Stomach smooth muscle (tissue), 2 donors: ENCODE data around the gene SHROOM3.

Source experiments
- H3K27ac ChIP-seq: one replicate; pipeline ENCODE4 v1.7.0; 2013; ENCODE audit warnings: mild to moderate bottlenecking, low read length, inconsistent platforms
- H3K27me3 ChIP-seq, 2 donors: one replicate each; pipeline ENCODE4 v1.7.0; 2013; ENCODE audit warnings: low read length in 2 of 2; ENCODE audit not compliant: insufficient read depth in 2 of 2, control insufficient read depth in 1 of 2
- H3K36me3 ChIP-seq, 2 donors: one replicate each; pipeline ENCODE4 v1.7.0; 2013; ENCODE audit warnings: low read length in 2 of 2; ENCODE audit not compliant: control insufficient read depth in 2 of 2, insufficient read depth in 2 of 2
- H3K4me1 ChIP-seq: one replicate; pipeline ENCODE4 v1.7.0; 2013; ENCODE audit warnings: low read length; ENCODE audit not compliant: control insufficient read depth, insufficient read depth
- H3K4me3 ChIP-seq, 2 donors: one replicate each; pipeline ENCODE4 v1.7.0; 2013; ENCODE audit warnings: low read length in 2 of 2
- H3K9ac ChIP-seq, 2 donors: one replicate each; pipeline ENCODE4 v1.7.0; 2013; ENCODE audit warnings: low read length in 2 of 2, mild to moderate bottlenecking in 1 of 2
- H3K9me3 ChIP-seq, 2 donors: one replicate each; pipeline ENCODE4 v1.7.0; 2013; ENCODE audit warnings: low read length in 2 of 2; ENCODE audit not compliant: control insufficient read depth in 2 of 2
- donor health status: healthy.
- donor health status: Pancreatic carcinoma.

Gene SHROOM3

GRCh38 chr4:76463568-76463967 is 28.5 kb downstream of the SHROOM3 start:
- H3K36me3 ChIP-seq, result no peaks in the 10 kb centered on the region
- no peak overlapping the region for H3K27ac ChIP-seq
- peaks cover 0 to 2% of the 10 kb centered on the region in 2 donors for H3K27me3 ChIP-seq
- H3K9ac ChIP-seq, result no peak overlapping the region
- H3K9me3 ChIP-seq, result peaks cover 0 to 3% of the 10 kb centered on the region in 2 donors
- no peak overlapping the region for H3K4me3 ChIP-seq
- H3K4me1 ChIP-seq, result no peaks in the 10 kb centered on the region

GRCh38 chr4:76470064-76470463 is 35.0 kb downstream of the SHROOM3 start:
- Histone ChIP-seq H3K9ac (no peak overlapping the region), H3K27me3 (no peaks in the 10 kb centered on the region), H3K4me1 (no peaks in the 10 kb centered on the region), H3K36me3 (no peaks in the 10 kb centered on the region), H3K27ac (no peak overlapping the region), H3K9me3 (no peaks in the 10 kb centered on the region), H3K4me3 (no peak overlapping the region)

GRCh38 chr4:76470532-76470931 is 35.5 kb downstream of the SHROOM3 start:
- Histone ChIP-seq H3K4me1 (no peaks in the 10 kb centered on the region), H3K9me3 (no peaks in the 10 kb centered on the region), H3K9ac (no peak overlapping the region), H3K27me3 (no peaks in the 10 kb centered on the region), H3K4me3 (no peak overlapping the region), H3K27ac (no peak overlapping the region), H3K36me3 (no peaks in the 10 kb centered on the region)

DNA sequence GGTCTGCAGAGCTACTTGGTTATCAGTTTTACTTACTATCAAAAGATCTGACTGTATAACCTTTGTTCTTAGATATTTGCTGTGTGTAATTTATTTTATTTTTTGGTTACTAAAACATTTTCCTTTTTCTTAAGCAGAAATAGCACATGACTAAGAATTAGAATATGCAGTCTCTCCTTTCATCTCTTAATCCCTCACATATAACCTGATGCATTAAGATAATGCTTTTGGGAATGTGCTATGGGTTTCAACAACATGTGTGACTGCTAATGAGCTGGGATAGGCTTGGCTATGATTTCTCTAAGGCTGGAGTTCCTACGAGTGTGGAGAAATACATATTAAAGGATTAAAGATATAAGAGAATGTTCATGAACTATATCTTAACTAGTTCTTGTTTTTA is 41.5 kb downstream of the SHROOM3 start:
- H3K27me3 ChIP-seq, result no peaks in the 10 kb centered on the region
- no peaks in the 10 kb centered on the region for H3K36me3 ChIP-seq
- H3K9me3 ChIP-seq, result no peaks in the 10 kb centered on the region
- no peaks in the 10 kb centered on the region for H3K4me1 ChIP-seq
- H3K4me3 ChIP-seq, result no peak overlapping the region
- no peak overlapping the region for H3K9ac ChIP-seq
- no peak overlapping the region for H3K27ac ChIP-seq

DNA sequence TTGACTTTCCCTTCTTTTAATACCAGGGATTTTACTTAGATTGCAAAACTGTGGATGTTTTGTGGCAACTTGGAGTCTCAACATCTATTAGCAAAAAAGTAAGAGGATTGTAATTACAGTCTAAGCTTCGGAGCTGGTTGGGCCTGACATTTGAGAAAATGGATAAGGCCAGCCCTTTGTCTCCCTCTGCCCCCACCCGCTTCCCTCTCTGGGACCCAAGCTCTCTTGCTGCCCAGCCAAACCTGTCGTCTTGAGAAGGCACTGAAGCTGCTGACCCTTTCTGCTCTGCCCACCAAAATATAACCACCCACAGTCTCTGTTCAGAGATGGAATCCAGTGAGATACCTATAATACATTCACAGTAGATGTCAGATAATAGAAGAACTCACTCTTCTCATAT is 49.6 kb downstream of the SHROOM3 start:
- Histone ChIP-seq H3K36me3 (no peaks in the 10 kb centered on the region), H3K9ac (no peak overlapping the region), H3K27ac (no peak overlapping the region), H3K4me1 (no peaks in the 10 kb centered on the region), H3K4me3 (no peak overlapping the region), H3K27me3 (no peaks in the 10 kb centered on the region), H3K9me3 (no peaks in the 10 kb centered on the region)

GRCh38 chr4:76485450-76485849 is 50.4 kb downstream of the SHROOM3 start:
- no peaks in the 10 kb centered on the region for H3K9me3 ChIP-seq
- H3K27ac ChIP-seq, result no peak overlapping the region
- no peaks in the 10 kb centered on the region for H3K4me1 ChIP-seq
- H3K4me3 ChIP-seq, result no peak overlapping the region
- no peaks in the 10 kb centered on the region for H3K36me3 ChIP-seq
- no peak overlapping the region for H3K9ac ChIP-seq
- H3K27me3 ChIP-seq, result no peaks in the 10 kb centered on the region

DNA sequence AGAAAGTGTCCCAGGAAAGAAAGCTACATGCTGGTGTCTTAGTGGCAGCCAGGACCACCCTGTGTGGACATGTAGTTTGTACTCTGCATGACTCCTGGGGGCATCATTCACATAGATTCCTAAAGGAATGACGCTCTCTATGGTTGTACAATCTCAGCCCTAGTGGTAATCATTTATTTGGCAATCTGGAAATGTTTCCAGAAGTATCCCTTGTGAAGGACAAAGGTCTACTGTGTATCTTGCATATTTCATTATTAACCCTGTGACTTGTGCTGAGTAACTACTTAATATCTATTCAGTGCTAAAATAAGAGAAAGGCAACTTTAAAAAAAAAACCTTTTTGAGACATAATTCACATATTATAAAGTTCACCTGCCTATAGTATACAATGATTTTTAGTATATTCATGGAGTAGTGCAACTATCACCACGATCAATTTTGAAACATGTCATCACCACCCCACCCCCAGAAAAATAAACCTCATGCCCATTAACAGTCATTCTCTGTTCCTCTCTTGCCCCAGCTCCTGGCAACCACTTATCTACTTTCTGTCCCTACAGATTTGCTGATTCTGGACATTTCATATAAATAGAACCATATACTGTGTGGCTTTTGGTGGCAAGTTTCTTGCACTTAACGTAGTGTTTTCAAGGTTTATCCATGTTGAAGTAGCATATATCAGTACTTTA is 51.7 kb downstream of the SHROOM3 start:
- no peaks in the 10 kb centered on the region for H3K36me3 ChIP-seq
- no peaks in the 10 kb centered on the region for H3K9me3 ChIP-seq
- no peaks in the 10 kb centered on the region for H3K4me1 ChIP-seq
- H3K9ac ChIP-seq, result no peak overlapping the region
- no peaks in the 10 kb centered on the region for H3K27me3 ChIP-seq
- H3K27ac ChIP-seq, result no peak overlapping the region
- no peak overlapping the region for H3K4me3 ChIP-seq

DNA sequence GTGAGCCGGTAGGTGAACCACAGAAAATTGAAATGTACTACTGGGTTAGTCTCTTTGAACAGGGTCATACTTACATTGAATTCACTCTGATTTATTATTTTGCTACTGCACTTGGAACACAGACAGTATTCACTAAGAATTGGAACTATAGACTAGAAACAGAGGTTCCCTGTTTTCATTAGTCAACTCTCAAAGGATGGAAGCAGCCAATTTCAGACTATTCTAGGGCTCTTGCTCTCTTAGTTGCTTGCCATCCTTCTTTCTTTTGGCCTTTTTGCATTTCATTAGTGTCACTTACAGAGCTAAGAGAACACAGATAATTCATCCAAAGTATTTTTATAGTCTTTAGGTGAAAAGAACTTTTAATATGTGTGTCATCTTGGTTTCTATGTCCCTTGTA is 52.6 kb downstream of the SHROOM3 start:
- H3K27me3 ChIP-seq, result no peaks in the 10 kb centered on the region
- H3K4me3 ChIP-seq, result no peak overlapping the region
- H3K9me3 ChIP-seq, result no peaks in the 10 kb centered on the region
- H3K27ac ChIP-seq, result no peak overlapping the region
- no peak overlapping the region for H3K9ac ChIP-seq
- no peaks in the 10 kb centered on the region for H3K36me3 ChIP-seq
- no peaks in the 10 kb centered on the region for H3K4me1 ChIP-seq

- Histone ChIP-seq H3K4me1 (no peaks in the 10 kb centered on the region), H3K27ac (no peak overlapping the region), H3K36me3 (no peaks in the 10 kb centered on the region), H3K4me3 (no peak overlapping the region), H3K9me3 (no peaks in the 10 kb centered on the region), H3K27me3 (no peaks in the 10 kb centered on the region), H3K9ac (no peak overlapping the region)
These were observed 53.4 kb downstream of the SHROOM3 start for GRCh38 chr4:76488455-76488854.

DNA sequence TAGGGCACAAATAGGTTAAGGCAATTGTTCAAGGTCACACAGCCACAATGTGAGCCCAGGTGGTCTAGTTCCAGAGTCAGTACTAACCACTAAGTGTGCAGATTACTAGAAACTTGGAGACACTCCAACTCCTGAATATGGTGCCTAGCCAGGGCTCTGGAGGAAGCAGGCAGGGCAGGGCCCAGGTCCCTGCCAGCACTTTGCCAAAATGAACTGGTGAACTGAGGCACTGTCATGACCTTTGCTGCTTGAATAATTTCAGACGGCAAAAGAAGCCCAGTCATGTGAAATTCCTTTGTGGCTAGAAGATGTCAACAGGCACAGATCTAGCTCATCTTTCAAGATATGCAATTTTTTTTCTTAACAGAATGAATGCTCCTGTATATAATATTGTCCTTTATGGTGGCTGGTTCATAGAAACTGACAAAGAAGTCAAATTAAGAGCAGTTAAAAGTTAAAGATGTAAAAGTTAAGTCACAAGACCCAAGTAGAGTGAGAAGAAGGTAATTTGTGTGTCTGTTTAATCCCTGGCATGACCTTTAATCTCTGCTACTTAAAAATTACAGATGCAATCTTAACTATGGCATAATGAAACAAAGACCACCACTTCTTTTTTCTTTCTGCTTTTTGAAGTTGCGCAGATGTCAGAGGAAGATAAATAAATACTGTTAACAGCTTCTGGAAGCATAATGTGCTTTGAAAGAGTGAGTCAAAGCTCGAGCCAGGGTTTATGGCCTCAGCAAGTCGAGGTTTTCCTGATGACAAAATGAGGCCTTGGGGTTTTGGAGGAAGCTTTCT is 54.1 kb downstream of the SHROOM3 start:
- H3K36me3 ChIP-seq, result no peaks in the 10 kb centered on the region
- no peak overlapping the region for H3K27ac ChIP-seq
- H3K9me3 ChIP-seq, result no peaks in the 10 kb centered on the region
- H3K4me1 ChIP-seq, result no peaks in the 10 kb centered on the region
- no peak overlapping the region for H3K9ac ChIP-seq
- no peak overlapping the region for H3K4me3 ChIP-seq
- no peaks in the 10 kb centered on the region for H3K27me3 ChIP-seq

DNA sequence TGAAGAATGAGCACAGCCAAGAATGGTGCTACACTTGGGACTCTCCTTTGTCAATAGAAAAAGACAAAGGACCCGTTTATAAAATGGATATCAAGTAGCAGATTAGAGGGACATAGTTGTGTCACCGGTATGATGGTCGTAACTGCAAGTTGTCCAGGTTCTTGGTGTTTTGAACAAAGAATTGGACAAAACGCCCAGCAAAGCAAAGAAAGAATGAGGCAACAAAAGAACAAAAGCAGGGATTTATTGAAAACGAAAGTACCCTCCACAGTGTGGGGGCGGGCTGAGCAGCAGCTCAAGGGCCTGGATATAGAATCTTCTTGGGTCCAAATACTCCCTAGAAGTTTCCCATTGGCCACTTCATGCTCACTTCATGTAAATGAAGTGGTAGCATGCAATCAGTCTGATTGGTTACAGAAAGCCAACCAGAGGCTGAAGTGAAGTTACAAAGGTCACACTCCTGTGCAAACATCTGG is 54.7 kb downstream of the SHROOM3 start:
- Histone ChIP-seq H3K9ac (no peak overlapping the region), H3K36me3 (no peaks in the 10 kb centered on the region), H3K4me3 (no peak overlapping the region), H3K9me3 (no peaks in the 10 kb centered on the region), H3K4me1 (no peaks in the 10 kb centered on the region), H3K27me3 (no peaks in the 10 kb centered on the region), H3K27ac (no peak overlapping the region)
